Adrenal gland (tissue), 5 donors: ENCODE data around the gene SCG5.

ENCODE experiments used
- POLR2A ChIP-seq, 2 donors: fragments of 450-650 bp; IDR thresholded peaks; one replicate each; pipeline ENCODE4 v1.6.1; 2017; ENCODE audit warnings: antibody characterized with exemption in 2 of 2, mild to moderate bottlenecking in 2 of 2, moderate library complexity in 1 of 2
- TF ChIP-seq, protein P1 (sequence below), 6 experiments: fragments of 450-650 bp in 4 of 6; fragments of 200-600 bp in 2 of 6; sonication (generic) in 1 of 6; IDR thresholded peaks; 1 replicate in 5 of 6; 2 replicates in 1 of 6; pipeline versions ENCODE4 v1.5.1 to v1.8.0; 2016 to 2021; ENCODE audit warnings: antibody characterized with exemption in 6 of 6, mild to moderate bottlenecking in 2 of 6, moderate library complexity in 1 of 6
- donor health status: DM: no; HTN: no; CAD: no.

DNA sequence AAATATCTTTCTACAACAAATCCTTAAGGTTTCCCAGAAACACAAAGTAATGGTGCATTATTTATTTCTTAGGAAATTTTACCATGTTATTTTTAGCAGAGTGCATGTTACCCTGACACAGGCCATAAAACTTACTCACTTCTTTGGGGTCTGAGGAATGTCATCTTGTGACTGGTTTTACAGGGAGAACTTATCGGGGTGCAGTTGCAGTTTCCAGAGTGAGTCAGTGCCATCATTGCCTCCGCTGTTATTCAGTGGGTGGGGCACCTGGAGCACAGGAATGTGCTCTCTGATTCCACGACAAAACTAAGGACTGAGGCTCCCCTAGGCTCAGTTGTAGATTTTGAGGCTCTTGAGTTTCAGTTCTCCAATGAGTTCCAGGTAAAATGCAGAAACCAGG lies 65.2 kb downstream of the SCG5 start:
- TF ChIP-seq, protein P1, sequence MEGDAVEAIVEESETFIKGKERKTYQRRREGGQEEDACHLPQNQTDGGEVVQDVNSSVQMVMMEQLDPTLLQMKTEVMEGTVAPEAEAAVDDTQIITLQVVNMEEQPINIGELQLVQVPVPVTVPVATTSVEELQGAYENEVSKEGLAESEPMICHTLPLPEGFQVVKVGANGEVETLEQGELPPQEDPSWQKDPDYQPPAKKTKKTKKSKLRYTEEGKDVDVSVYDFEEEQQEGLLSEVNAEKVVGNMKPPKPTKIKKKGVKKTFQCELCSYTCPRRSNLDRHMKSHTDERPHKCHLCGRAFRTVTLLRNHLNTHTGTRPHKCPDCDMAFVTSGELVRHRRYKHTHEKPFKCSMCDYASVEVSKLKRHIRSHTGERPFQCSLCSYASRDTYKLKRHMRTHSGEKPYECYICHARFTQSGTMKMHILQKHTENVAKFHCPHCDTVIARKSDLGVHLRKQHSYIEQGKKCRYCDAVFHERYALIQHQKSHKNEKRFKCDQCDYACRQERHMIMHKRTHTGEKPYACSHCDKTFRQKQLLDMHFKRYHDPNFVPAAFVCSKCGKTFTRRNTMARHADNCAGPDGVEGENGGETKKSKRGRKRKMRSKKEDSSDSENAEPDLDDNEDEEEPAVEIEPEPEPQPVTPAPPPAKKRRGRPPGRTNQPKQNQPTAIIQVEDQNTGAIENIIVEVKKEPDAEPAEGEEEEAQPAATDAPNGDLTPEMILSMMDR (IDR thresholded peaks at IDR 0.05) = no peak
- TF ChIP-seq POLR2A (IDR thresholded peaks at IDR 0.05) = no peak
